Liver (tissue), 9 donors: Measurements from ENCODE around the gene EFNA2. TPM values are rescaled to one million over a fixed set of nuclear protein-coding genes. Genes with fewer than 3 reads are reported as not detected.

Experiments
- DNase-seq: peaks from one replicate; pipeline ENCODE4 v3.0.0-alpha.2; 2017; ENCODE audit warnings: low spot score
- H3K27ac ChIP-seq, 2 donors: one replicate each; pipeline ENCODE4 v1.7.0; 2013; ENCODE audit warnings: inconsistent platforms in 2 of 2, low read length in 2 of 2, control low read depth in 1 of 2, low read depth in 1 of 2, mild to moderate bottlenecking in 1 of 2
- H3K27me3 ChIP-seq, 4 donors: one replicate each; pipeline versions ENCODE4 v1.6.1 to v1.7.0; 2013; ENCODE audit warnings: low read length in 3 of 4, inconsistent platforms in 1 of 4, mild to moderate bottlenecking in 1 of 4, moderate library complexity in 1 of 4; ENCODE audit not compliant: control insufficient read depth in 4 of 4, insufficient read depth in 4 of 4
- H3K36me3 ChIP-seq, 4 donors: one replicate each; pipeline versions ENCODE4 v1.6.1 to v1.7.0; 2013; ENCODE audit warnings: low read length in 3 of 4, mild to moderate bottlenecking in 3 of 4, low read depth in 1 of 4, moderate library complexity in 1 of 4; ENCODE audit not compliant: control insufficient read depth in 4 of 4, insufficient read depth in 3 of 4
- H3K4me1 ChIP-seq, 4 donors: one replicate each; pipeline versions ENCODE4 v1.6.1 to v1.7.0; 2013; ENCODE audit warnings: low read length in 3 of 4, mild to moderate bottlenecking in 3 of 4, moderate library complexity in 1 of 4; ENCODE audit not compliant: control insufficient read depth in 4 of 4, insufficient read depth in 4 of 4
- H3K4me3 ChIP-seq, 3 donors: one replicate each; pipeline versions ENCODE4 v1.6.1 to v1.7.0; 2013; ENCODE audit warnings: low read length in 3 of 3, control low read depth in 1 of 3, low read depth in 1 of 3, mild to moderate bottlenecking in 1 of 3
- H3K9ac ChIP-seq, 2 donors: one replicate each; pipeline ENCODE4 v1.7.0; 2013; ENCODE audit warnings: low read length in 2 of 2, mild to moderate bottlenecking in 2 of 2, moderate library complexity in 2 of 2, control low read depth in 1 of 2, low read depth in 1 of 2
- H3K9me3 ChIP-seq, 4 donors: one replicate each; pipeline versions ENCODE4 v1.6.1 to v1.7.0; 2013; ENCODE audit warnings: low read length in 3 of 4; ENCODE audit not compliant: control insufficient read depth in 4 of 4
- CTCF ChIP-seq: fragments of 150-350 bp; IDR thresholded peaks from 2 replicates; pipeline ENCODE4 v1.5.1; 2017; ENCODE audit warnings: improper control_type of control experiment, low read depth, low read length; ENCODE audit not compliant: missing input control
- EGR1 ChIP-seq, 2 donors: IDR thresholded peaks; 2 replicates each; pipeline ENCODE4 v1.6.1; 2016 to 2018; ENCODE audit warnings: antibody characterized with exemption in 2 of 2, low read depth in 2 of 2
- FOXA2 ChIP-seq: IDR thresholded peaks from 2 replicates; pipeline ENCODE4 v1.6.1; 2016; ENCODE audit warnings: antibody characterized with exemption
- HNF4A ChIP-seq, 2 donors: conservative IDR thresholded peaks; 2 replicates each; pipeline ENCODE4 v1.6.1; 2016; ENCODE audit warnings: antibody characterized with exemption in 2 of 2, mild to moderate bottlenecking in 2 of 2
- HNF4G ChIP-seq: IDR thresholded peaks from 2 replicates; pipeline ENCODE4 v1.6.1; 2016; ENCODE audit warnings: antibody characterized with exemption
- NR2F2 ChIP-seq: IDR thresholded peaks from 2 replicates; pipeline ENCODE4 v1.6.1; 2016; ENCODE audit warnings: antibody characterized with exemption
- REST ChIP-seq: IDR thresholded peaks from 2 replicates; pipeline ENCODE4 v1.6.1; 2016; ENCODE audit warnings: antibody characterized with exemption, mild to moderate bottlenecking
- RXRA ChIP-seq, 2 donors: IDR thresholded peaks; 2 replicates each; pipeline ENCODE4 v1.6.1; 2017 to 2018; ENCODE audit warnings: antibody characterized with exemption in 2 of 2, mild to moderate bottlenecking in 1 of 2
- SP1 ChIP-seq: IDR thresholded peaks from 2 replicates; pipeline ENCODE4 v1.6.1; 2018; ENCODE audit warnings: antibody characterized with exemption, mild to moderate bottlenecking
- TAF1 ChIP-seq: conservative IDR thresholded peaks from 2 replicates; pipeline ENCODE4 v1.6.1; 2016; ENCODE audit warnings: antibody characterized with exemption, mild to moderate bottlenecking
- ZBTB33 ChIP-seq: IDR thresholded peaks from 2 replicates; pipeline ENCODE4 v1.6.1; 2016; ENCODE audit warnings: antibody characterized with exemption
- WGBS: extraction: QIAGEN DNeasy Blood & Tissue Kit; methylation state at CpG from one replicate; pipeline ENCODE4 v1.1.7; 2013; 5-methylcytosine and 5-hydroxymethylcytosine counted together
- polyA plus RNA-seq, 2 donors: library from polyadenylated mRNA; stranded (reverse) in 1 of 2; unstranded in 1 of 2; fragments of 200-250 nt in 1 of 2; fragments of >200 nt in 1 of 2; fragmentation: Nextera tagmentation in 1 of 2; extraction: Ambion mirVana in 1 of 2; gene quantifications; one replicate each; pipeline versions ENCODE4 v1.2.1 to v1.2.3, GENCODE V29; 2013 to 2015
- total RNA-seq, 2 donors: library from RNA; depleted of rRNA; stranded (reverse); fragments of >200 nt; gene quantifications; one replicate each; pipeline ENCODE4 v1.2.3, GENCODE V29; 2014
- donor health status: healthy.
- donor health status: healthy.
- donor health status: healthy.
- donor health status: healthy.
- donor health status: healthy.

The EFNA2 gene
- total and polyA plus RNA-seq, 4 donors, result 0.98 to 9.8 (median 4.3) TPM

GRCh38 chr19:1284979-1285736 is 515 bp upstream of the EFNA2 start:
- WGBS, result 25% methylated on average over 51 of the region's 51 CpGs
- Histone ChIP-seq H3K9ac (peak overlapping the region in 1 of 2 donors; percentile 37), H3K9me3 (no peaks in the 10 kb centered on the region), H3K4me1 (peaks cover 15 to 53% (median 34%) of the 10 kb centered on the region in 4 donors), H3K27me3 (no peaks in the 10 kb centered on the region), H3K4me3 (peak overlapping the region in 1 of 3 donors; percentile 73), H3K36me3 (no peaks in the 10 kb centered on the region), H3K27ac (peak overlapping the region; percentile 82 to 90)
- TF ChIP-seq TAF1, result no peak
- no peak for TF ChIP-seq HNF4A (conservative IDR thresholded peaks at IDR 0.05)
- no peak for TF ChIP-seq NR2F2
- TF ChIP-seq REST, result no peak
- no peak for DNase-seq

GRCh38 chr19:1286487-1287353 is 1.0 kb downstream of the EFNA2 start:
- Histone ChIP-seq H3K27me3 (no peaks in the 10 kb centered on the region), H3K9me3 (no peaks in the 10 kb centered on the region), H3K4me1 (peaks cover 20 to 64% (median 42%) of the 10 kb centered on the region in 4 donors), H3K4me3 (peak overlapping the region in 2 of 3 donors; percentile 2 to 73), H3K36me3 (no peaks in the 10 kb centered on the region), H3K27ac (no peak overlapping the region), H3K9ac (no peak overlapping the region)
- 55% methylated on average over 38 of the region's 38 CpGs for WGBS
- TF ChIP-seq ZBTB33 (no peak), RXRA (IDR thresholded peaks at IDR 0.05) (no peak), HNF4G (no peak), CTCF (no peak), FOXA2 (no peak), HNF4A (conservative IDR thresholded peaks at IDR 0.05) (no peak), REST (no peak), TAF1 (no peak), SP1 (no peak), EGR1 (IDR thresholded peaks at IDR 0.05; ENCODE audit: low read depth in 2 of 2) (no peak)
- DNase-seq, result no peak
